ENCODE measurements around the gene AXL. TPM values are rescaled to one million over a fixed set of nuclear protein-coding genes. Genes with fewer than 3 reads are reported as not detected.

AXL gene
- total and polyA plus RNA-seq, 4 donors: 8.2 to 53.0 (median 31.0) TPM

GRCh38 chr19:41233748-41234240 is 14.8 kb downstream of the AXL start:
- WGBS, 2 donors: 30 to 48% methylated on average over 4 of the region's 4 CpGs
- no peak overlapping the region for H3K9ac ChIP-seq (ENCODE audit: insufficient read depth in 1 of 2, low read length in 2 of 2)
- H3K4me1 ChIP-seq (ENCODE audit: control insufficient read depth in 5 of 5, insufficient read depth in 5 of 5, low read length in 5 of 5): peaks cover 0 to 2% (median 0%) of the 10 kb centered on the region in 5 donors
- no peak overlapping the region for H3K27ac ChIP-seq (ENCODE audit: low read depth in 1 of 2, low read length in 1 of 2)
- H3K27me3 ChIP-seq (ENCODE audit: control insufficient read depth in 3 of 3, insufficient read depth in 3 of 3, low read length in 2 of 3): peaks cover 0 to 4% (median 0%) of the 10 kb centered on the region in 3 donors
- no peak for TF ChIP-seq CTCF (IDR thresholded peaks at IDR 0.05; ENCODE audit: control extremely low read depth, extremely low read depth)
- no peaks in the 10 kb centered on the region for H3K9me3 ChIP-seq (ENCODE audit: control insufficient read depth in 4 of 4, insufficient read depth in 3 of 4, low read length in 3 of 4)
- ATAC-seq (ENCODE audit: insufficient read depth, low FRiP score) (peak; percentile 36), DNase-seq (peak in 1 of 3 donors; percentile 11)
- H3K4me3 ChIP-seq: no peak overlapping the region
- peaks cover 0 to 31% (median 7%) of the 10 kb centered on the region in 4 donors for H3K36me3 ChIP-seq (ENCODE audit: control insufficient read depth in 4 of 4, insufficient read depth in 4 of 4, low read length in 4 of 4)

- H3K36me3 ChIP-seq (ENCODE audit: control insufficient read depth in 4 of 4, insufficient read depth in 4 of 4, low read length in 4 of 4): peaks cover 0 to 39% (median 9%) of the 10 kb centered on the region in 4 donors
- ATAC-seq (ENCODE audit: insufficient read depth, low FRiP score): no peak
- 70 to 76% methylated on average over 8 of the region's 8 CpGs for WGBS, 2 donors
These were observed 15.6 kb downstream of the AXL start for GRCh38 chr19:41234512-41235168.

GRCh38 chr19:41235480-41235879 is 16.5 kb downstream of the AXL start:
- peaks cover 0 to 4% (median 0%) of the 10 kb centered on the region in 5 donors for H3K4me1 ChIP-seq (ENCODE audit: control insufficient read depth in 5 of 5, insufficient read depth in 5 of 5, low read length in 5 of 5)
- H3K9ac ChIP-seq (ENCODE audit: insufficient read depth in 1 of 2, low read length in 2 of 2): no peak overlapping the region
- ATAC-seq (ENCODE audit: insufficient read depth, low FRiP score): no peak
- no peak overlapping the region for H3K4me3 ChIP-seq
- no peaks in the 10 kb centered on the region for H3K27me3 ChIP-seq (ENCODE audit: control insufficient read depth in 3 of 3, insufficient read depth in 3 of 3, low read length in 2 of 3)
- DNase-seq: no peak
- peaks cover 0 to 40% (median 11%) of the 10 kb centered on the region in 4 donors for H3K36me3 ChIP-seq (ENCODE audit: control insufficient read depth in 4 of 4, insufficient read depth in 4 of 4, low read length in 4 of 4)
- no peak for TF ChIP-seq CTCF (IDR thresholded peaks at IDR 0.05; ENCODE audit: control extremely low read depth, extremely low read depth)
- no peaks in the 10 kb centered on the region for H3K9me3 ChIP-seq (ENCODE audit: control insufficient read depth in 4 of 4, insufficient read depth in 3 of 4, low read length in 3 of 4)
- 88 to 91% methylated on average over 4 of the region's 4 CpGs for WGBS, 2 donors
- no peak overlapping the region for H3K27ac ChIP-seq (ENCODE audit: low read depth in 1 of 2, low read length in 1 of 2)

More at GRCh38 chr19:41234512-41235168, 15.6 kb downstream of the AXL start:
- H3K27me3 ChIP-seq (ENCODE audit: control insufficient read depth in 3 of 3, insufficient read depth in 3 of 3, low read length in 2 of 3): peaks cover 0 to 4% (median 0%) of the 10 kb centered on the region in 3 donors
- TF ChIP-seq CTCF (IDR thresholded peaks at IDR 0.05; ENCODE audit: control extremely low read depth, extremely low read depth): no peak
- peaks cover 0 to 4% (median 0%) of the 10 kb centered on the region in 5 donors for H3K4me1 ChIP-seq (ENCODE audit: control insufficient read depth in 5 of 5, insufficient read depth in 5 of 5, low read length in 5 of 5)
- no peak for DNase-seq
- no peak overlapping the region for H3K4me3 ChIP-seq
- H3K27ac ChIP-seq (ENCODE audit: low read depth in 1 of 2, low read length in 1 of 2): no peak overlapping the region
- H3K9me3 ChIP-seq (ENCODE audit: control insufficient read depth in 4 of 4, insufficient read depth in 3 of 4, low read length in 3 of 4): no peaks in the 10 kb centered on the region
- H3K9ac ChIP-seq (ENCODE audit: insufficient read depth in 1 of 2, low read length in 2 of 2): no peak overlapping the region
